ENCODE results near the gene INAFM1. TPM values are rescaled to one million over a fixed set of nuclear protein-coding genes. Genes with fewer than 3 reads are reported as not detected.

INAFM1 gene
- total and polyA plus RNA-seq, 9 of the 15 experiments (the other 6 are each of a cell fraction or from before 2014, with no cell fraction given): 0.71 to 30.9 (median 3.1) TPM

- in situ Hi-C loops (cut with MboI): no loop called here
- H3K27me3 ChIP-seq (ENCODE audit: control insufficient read depth in 2 of 2, insufficient read depth in 2 of 2, low read length in 2 of 2): no peaks in the 10 kb centered on the region
- H3K4me2 ChIP-seq (ENCODE audit: insufficient read depth, low read length): peak overlapping the region; percentile 47
- no peaks in the 10 kb centered on the region for H3K9me3 ChIP-seq (replicated peaks; ENCODE audit: control insufficient read depth, insufficient read depth, low read depth, low read length)
- no peaks in the 10 kb centered on the region for H3K36me3 ChIP-seq (ENCODE audit: control insufficient read depth, insufficient read depth, low read length)
- H3K9ac ChIP-seq (ENCODE audit: insufficient read depth in 1 of 2, low read depth in 2 of 2, low read length in 2 of 2): peak overlapping the region in 1 of 2 experiments; percentile 53; a peak in 1 of 4 replicates
- peaks cover 2 to 10% of the 10 kb centered on the region in 2 experiments; a peak in 3 of 5 replicates for H3K4me1 ChIP-seq (replicated peaks in 1 of 2; ENCODE audit: control insufficient read depth in 2 of 2, insufficient read depth in 2 of 2, low read length in 2 of 2)
- H4K20me1 ChIP-seq (replicated peaks; ENCODE audit: control insufficient read depth, insufficient read depth, low read length): no peaks in the 10 kb centered on the region
- H3K27ac ChIP-seq (ENCODE audit: extremely low read depth, low read depth, low read length): no peak overlapping the region
- no peaks in the 10 kb centered on the region for H3K79me2 ChIP-seq (ENCODE audit: control insufficient read depth, insufficient read depth, low read length)
- CTCF ChIA-PET (ENCODE audit: low intra/inter-chr PET ratio): interaction anchor here (0.7 to 0.9 kb wide), 2 partner anchors 155 to 156 kb away, joined by 4 to 5 read pairs; no protein-coding TSS in a partner anchor
- intact Hi-C loops (cut with micrococcal nuclease): loop anchor here (2.0 to 5.0 kb wide), 2 partner anchors 42 to 85 kb away; partner anchors contain the start of gene DHX34
- no peak overlapping the region for H3K4me3 ChIP-seq
- peak overlapping the region; percentile 49 for H2AFZ ChIP-seq (ENCODE audit: low read depth, low read length)
- 6% methylated on average over 14 of the region's 14 CpGs for WGBS (ENCODE audit: insufficient coverage, low coverage, missing lambda C conversion rate)
- BruUV-seq (replicated peaks): no TSS peak
- DNase-seq (ENCODE audit: extremely low read depth in 1 of 4, low spot score in 3 of 4) (peak; percentile 70 to 83 (median 76)), FAIRE-seq (peak; percentile 91), ATAC-seq (peak; percentile 77)
- POLR2A ChIA-PET: interaction anchor here (1.2 kb wide), 1 partner anchor 10 kb away, joined by 3 read pairs; no protein-coding TSS in a partner anchor
- H3K9me1 ChIP-seq (ENCODE audit: control insufficient read depth, insufficient read depth, low read length): no peaks in the 10 kb centered on the region
- TF ChIP-seq ZNF165 (CRISPR knock-in tag; IDR thresholded peaks at IDR 0.05; ENCODE audit: borderline replicate concordance): no peak
- TF ChIP-seq NKRF (IDR thresholded peaks at IDR 0.05; ENCODE audit: borderline replicate concordance): 0 out of 2 replicates have a peak, but pooled peaks have one; percentile 14
- peak; percentile 60; the same call in 1 of the 2 replicates for TF ChIP-seq MEF2D (tag; conservative IDR thresholded peaks at IDR 0.05; ENCODE audit: low read depth)
- no peak for TF ChIP-seq SIX5 (IDR thresholded peaks at IDR 0.05; ENCODE audit: borderline replicate concordance in 1 of 2, insufficient read depth in 1 of 2, low read depth in 1 of 2, low read length in 2 of 2)
- TF ChIP-seq HEY1 (CRISPR knock-in tag; IDR thresholded peaks at IDR 0.05; ENCODE audit: borderline replicate concordance): no peak
- TF ChIP-seq E2F3 (CRISPR knock-in tag; IDR thresholded peaks at IDR 0.05): no peak
- TF ChIP-seq ZNF175 (CRISPR knock-in tag; IDR thresholded peaks at IDR 0.05; ENCODE audit: low read depth): peak; percentile 54; the same call in 1 of the 2 replicates
- TF ChIP-seq ZNF707 (CRISPR knock-in tag; conservative IDR thresholded peaks at IDR 0.05): no peak
- TF ChIP-seq EZH2 (IDR thresholded peaks at IDR 0.05; ENCODE audit: borderline replicate concordance, low read depth, low read length): no peak
- no peak for TF ChIP-seq XRCC4 (IDR thresholded peaks at IDR 0.05; ENCODE audit: extremely low read depth, insufficient read depth, insufficient read length)
- no peak for TF ChIP-seq E2F6 (IDR thresholded peaks at IDR 0.05; ENCODE audit: borderline replicate concordance in 1 of 2, extremely low read depth in 1 of 2, insufficient read depth in 1 of 2, insufficient read length in 1 of 2, low read depth in 1 of 2, low read length in 1 of 2, poor library complexity in 1 of 2, severe bottlenecking in 1 of 2)
- no peak; the same call in 1 of the 2 replicates for TF ChIP-seq MYNN (IDR thresholded peaks at IDR 0.05)
- no peak for TF ChIP-seq MYNN (CRISPR knock-in tag; IDR thresholded peaks at IDR 0.05)
- TF ChIP-seq MYC (IDR thresholded peaks at IDR 0.05; ENCODE audit: low read depth, low read length): peak; percentile 92
- TF ChIP-seq MYC (CRISPR knock-in tag; IDR thresholded peaks at IDR 0.05; ENCODE audit: borderline replicate concordance, low read depth): no peak
- TF ChIP-seq USF2 (CRISPR knock-in tag; IDR thresholded peaks at IDR 0.05): no peak
- no peak for TF ChIP-seq ZNF311 (CRISPR knock-in tag; IDR thresholded peaks at IDR 0.05)
- TF ChIP-seq CHD1 (IDR thresholded peaks at IDR 0.05; ENCODE audit: low read length): no peak
- TF ChIP-seq ZFP30 (CRISPR knock-in tag; IDR thresholded peaks at IDR 0.05; ENCODE audit: borderline replicate concordance): no peak
These were observed 30.6 kb downstream of the INAFM1 start for GRCh38 chr19:47305309-47305751.

All from K562 (cell line).